ENCODE measurements around the gene ZNRF1. TPM values are rescaled to one million over a fixed set of nuclear protein-coding genes. Genes with fewer than 3 reads are reported as not detected.

The ZNRF1 gene
- total and polyA plus RNA-seq, 2 of the 8 experiments (the other 6 are each of a cell fraction or from before 2014, with no cell fraction given): 33.5 to 52.9 TPM

DNA sequence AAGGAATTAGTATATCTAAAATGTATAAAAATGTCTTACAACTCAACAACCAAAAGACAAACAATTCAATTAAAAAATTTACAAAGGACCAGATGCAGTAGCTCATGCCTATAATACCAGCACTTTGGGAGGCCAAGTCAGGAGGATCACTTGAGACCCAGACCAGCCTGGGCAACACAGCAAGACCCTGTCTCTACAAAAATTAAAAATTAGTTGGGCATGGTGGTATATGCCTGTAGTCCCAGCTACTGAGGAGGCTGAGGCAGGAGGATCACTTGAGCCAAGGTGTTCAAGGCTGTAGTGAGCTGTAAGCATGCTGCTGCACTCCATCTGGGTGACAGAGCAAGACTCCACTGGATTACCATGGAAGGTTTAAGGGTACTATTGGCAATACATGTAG is 33.8 kb downstream of the ZNRF1 start (continued):
- TF ChIP-seq TAF7 (optimal IDR thresholded peaks at IDR 0.05; ENCODE audit: borderline replicate concordance, low read depth, low read length) (no peak), SP4 (IDR thresholded peaks at IDR 0.05; ENCODE audit: low read length) (no peak), ASH2L (IDR thresholded peaks at IDR 0.05; ENCODE audit: low read length) (no peak), BCL11A (IDR thresholded peaks at IDR 0.05; ENCODE audit: low read depth in 2 of 2, low read length in 2 of 2) (no peak), GTF2F1 (IDR thresholded peaks at IDR 0.05; ENCODE audit: borderline replicate concordance, low read depth, low read length) (no peak)
- TF ChIP-seq, protein P1, sequence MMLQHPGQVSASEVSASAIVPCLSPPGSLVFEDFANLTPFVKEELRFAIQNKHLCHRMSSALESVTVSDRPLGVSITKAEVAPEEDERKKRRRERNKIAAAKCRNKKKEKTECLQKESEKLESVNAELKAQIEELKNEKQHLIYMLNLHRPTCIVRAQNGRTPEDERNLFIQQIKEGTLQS (IDR thresholded peaks at IDR 0.05; ENCODE audit: insufficient read depth, low read depth, low read length): no peak

All from H1 (cell line).